Testis (tissue), 2 donors: ENCODE results near the gene OR52A5.

Experiments used
- POLR2A ChIP-seq: fragments of 450-650 bp; IDR thresholded peaks from one replicate; pipeline ENCODE4 v1.6.1; 2017; ENCODE audit warnings: antibody characterized with exemption, mild to moderate bottlenecking, moderate library complexity
- TF ChIP-seq, protein P1 (sequence below), 3 experiments: fragments of 450-650 bp in 2 of 3; fragments of 200-600 bp in 1 of 3; sonication (generic) in 1 of 3; IDR thresholded peaks; one replicate each; pipeline ENCODE4 v1.5.1; 2016 to 2019; ENCODE audit warnings: antibody characterized with exemption in 3 of 3, mild to moderate bottlenecking in 2 of 3, moderate library complexity in 1 of 3

- TF ChIP-seq, protein P1, sequence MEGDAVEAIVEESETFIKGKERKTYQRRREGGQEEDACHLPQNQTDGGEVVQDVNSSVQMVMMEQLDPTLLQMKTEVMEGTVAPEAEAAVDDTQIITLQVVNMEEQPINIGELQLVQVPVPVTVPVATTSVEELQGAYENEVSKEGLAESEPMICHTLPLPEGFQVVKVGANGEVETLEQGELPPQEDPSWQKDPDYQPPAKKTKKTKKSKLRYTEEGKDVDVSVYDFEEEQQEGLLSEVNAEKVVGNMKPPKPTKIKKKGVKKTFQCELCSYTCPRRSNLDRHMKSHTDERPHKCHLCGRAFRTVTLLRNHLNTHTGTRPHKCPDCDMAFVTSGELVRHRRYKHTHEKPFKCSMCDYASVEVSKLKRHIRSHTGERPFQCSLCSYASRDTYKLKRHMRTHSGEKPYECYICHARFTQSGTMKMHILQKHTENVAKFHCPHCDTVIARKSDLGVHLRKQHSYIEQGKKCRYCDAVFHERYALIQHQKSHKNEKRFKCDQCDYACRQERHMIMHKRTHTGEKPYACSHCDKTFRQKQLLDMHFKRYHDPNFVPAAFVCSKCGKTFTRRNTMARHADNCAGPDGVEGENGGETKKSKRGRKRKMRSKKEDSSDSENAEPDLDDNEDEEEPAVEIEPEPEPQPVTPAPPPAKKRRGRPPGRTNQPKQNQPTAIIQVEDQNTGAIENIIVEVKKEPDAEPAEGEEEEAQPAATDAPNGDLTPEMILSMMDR (IDR thresholded peaks at IDR 0.05) = no peak
- no peak for TF ChIP-seq POLR2A
These were observed at the start of gene OR52A5 for GRCh38 chr11:5137996-5138395.
